Astrocyte (in vitro differentiated cells and primary cell): Measurements from ENCODE around the gene RASL10B. TPM values are rescaled to one million over a fixed set of nuclear protein-coding genes. Genes with fewer than 3 reads are reported as not detected.
A peak's percentile ranks its signal among the peaks of the same experiment; 100 is the strongest.

Source experiments
- DNase-seq: peaks from one replicate; pipeline ENCODE4 v3.0.0-alpha.2; 2010; ENCODE audit warnings: low read depth
- FAIRE-seq: peaks from 2 replicates; lab custom pipeline; 2011; peaks lifted over from hg19 to GRCh38; lab: Jason Lieb, UNC
- H2AFZ ChIP-seq: 2 replicates; pipeline ENCODE4 v1.6.0; 2012; ENCODE audit warnings: low read depth, low read length, inconsistent platforms
- H3K27ac ChIP-seq: 2 replicates; pipeline ENCODE4 v1.5.1; 2011; ENCODE audit warnings: low read depth, low read length, inconsistent platforms
- H3K27me3 ChIP-seq: 2 replicates; pipeline ENCODE4 v1.6.0; 2011; ENCODE audit warnings: low read length, inconsistent platforms; ENCODE audit not compliant: insufficient read depth
- H3K36me3 ChIP-seq: 2 replicates; pipeline ENCODE4 v1.5.1; 2011; ENCODE audit warnings: low read length, inconsistent platforms; ENCODE audit not compliant: insufficient read depth
- H3K4me1 ChIP-seq: 2 replicates; pipeline ENCODE4 v1.5.1; 2011; ENCODE audit warnings: low read length, inconsistent platforms; ENCODE audit not compliant: insufficient read depth
- H3K4me2 ChIP-seq: 2 replicates; pipeline ENCODE4 v1.6.0; 2012; ENCODE audit warnings: low read length, inconsistent platforms
- H3K4me3 ChIP-seq: 2 replicates; pipeline ENCODE4 v1.5.1; 2011; ENCODE audit warnings: low read depth, mild to moderate bottlenecking, low read length, inconsistent platforms; ENCODE audit not compliant: insufficient read depth
- H3K79me2 ChIP-seq: 2 replicates; pipeline ENCODE4 v1.6.0; 2012; ENCODE audit warnings: mild to moderate bottlenecking, low read length, inconsistent platforms; ENCODE audit not compliant: insufficient read depth
- H3K9ac ChIP-seq: 2 replicates; pipeline ENCODE4 v1.6.0; 2012; ENCODE audit warnings: mild to moderate bottlenecking, low read length, inconsistent platforms
- H3K9me3 ChIP-seq: 2 replicates; pipeline ENCODE4 v1.5.1; 2012; ENCODE audit warnings: low read depth, mild to moderate bottlenecking, low read length, inconsistent platforms; ENCODE audit not compliant: insufficient read depth
- H4K20me1 ChIP-seq: 2 replicates; pipeline ENCODE4 v1.6.0; 2012; ENCODE audit warnings: low read length, inconsistent platforms; ENCODE audit not compliant: insufficient read depth
- H3K27ac Mint-ChIP-seq: one replicate; pipeline ENCODE4 v1.8.0; 2021; ENCODE audit warnings: mild to moderate bottlenecking, mixed read lengths; ENCODE audit not compliant: unreplicated experiment
- H3K27me3 Mint-ChIP-seq: one replicate; pipeline ENCODE4 v1.8.0; 2021; ENCODE audit warnings: low read depth, mixed read lengths; ENCODE audit not compliant: unreplicated experiment
- H3K36me3 Mint-ChIP-seq: one replicate; pipeline ENCODE4 v1.8.0; 2021; ENCODE audit warnings: low read depth, mixed read lengths; ENCODE audit not compliant: unreplicated experiment
- H3K4me1 Mint-ChIP-seq: one replicate; pipeline ENCODE4 v1.8.0; 2021; ENCODE audit warnings: low read depth, mixed read lengths; ENCODE audit not compliant: unreplicated experiment
- H3K4me3 Mint-ChIP-seq: one replicate; pipeline ENCODE4 v1.8.0; 2021; ENCODE audit warnings: mild to moderate bottlenecking, moderate library complexity, mixed read lengths; ENCODE audit not compliant: unreplicated experiment
- H3K9me3 Mint-ChIP-seq: one replicate; pipeline ENCODE4 v1.8.0; 2021; ENCODE audit warnings: mild to moderate bottlenecking, mixed read lengths; ENCODE audit not compliant: unreplicated experiment
- EZH2 ChIP-seq: IDR thresholded peaks from 2 replicates; pipeline ENCODE4 v1.6.1; 2012; ENCODE audit warnings: mild to moderate bottlenecking, low read length, inconsistent platforms; ENCODE audit not compliant: insufficient read depth
- total RNA-seq: library from RNA; stranded (reverse); gene quantifications from 2 replicates; pipeline ENCODE4 v1.2.1, GENCODE V29; 2021
- TF ChIP-seq, protein P1 (sequence below): IDR thresholded peaks from 2 replicates; pipeline ENCODE4 v1.5.1; 2011; ENCODE audit warnings: low read depth, mild to moderate bottlenecking, inconsistent platforms, low read length, moderate library complexity; ENCODE audit not compliant: insufficient read depth

RASL10B gene
- total RNA-seq, 1 donor from 2014 or later = 21.7 TPM

DNA sequence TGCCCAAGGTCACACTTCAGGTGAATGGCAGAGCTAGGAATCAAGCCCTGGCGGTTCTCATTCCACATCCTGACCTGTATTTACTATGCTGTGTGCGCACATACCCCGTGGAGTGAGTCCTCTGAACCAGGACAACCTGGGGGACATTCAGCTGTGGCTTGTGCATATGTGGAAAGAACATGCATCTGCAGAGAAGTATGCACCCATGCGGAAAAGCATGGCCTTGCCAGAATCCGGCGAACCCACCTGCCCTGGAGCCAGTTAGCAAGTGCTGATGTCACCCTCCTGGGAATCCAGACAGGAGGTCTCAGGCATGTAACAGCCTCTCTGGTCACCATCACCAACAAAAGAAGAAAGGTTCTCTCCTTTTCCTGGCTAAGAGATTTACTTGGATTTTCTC lies 1.9 kb downstream of the RASL10B start:
- H3K9me3 ChIP-seq = no peaks in the 10 kb centered on the region
- peaks cover 12% of the 10 kb centered on the region for H4K20me1 ChIP-seq
- H3K9ac ChIP-seq = no peak overlapping the region
- Mint-ChIP-seq H3K9me3 (no peaks in the 10 kb centered on the region), H3K27me3 (peaks cover 11% of the 10 kb centered on the region), H3K27ac (no peak overlapping the region), H3K4me3 (peak overlapping the region; percentile 88), H3K4me1 (peaks cover 19% of the 10 kb centered on the region), H3K36me3 (peaks cover 11% of the 10 kb centered on the region)
- DNase-seq = no peak
- TF ChIP-seq EZH2 = no peak
- TF ChIP-seq, protein P1, sequence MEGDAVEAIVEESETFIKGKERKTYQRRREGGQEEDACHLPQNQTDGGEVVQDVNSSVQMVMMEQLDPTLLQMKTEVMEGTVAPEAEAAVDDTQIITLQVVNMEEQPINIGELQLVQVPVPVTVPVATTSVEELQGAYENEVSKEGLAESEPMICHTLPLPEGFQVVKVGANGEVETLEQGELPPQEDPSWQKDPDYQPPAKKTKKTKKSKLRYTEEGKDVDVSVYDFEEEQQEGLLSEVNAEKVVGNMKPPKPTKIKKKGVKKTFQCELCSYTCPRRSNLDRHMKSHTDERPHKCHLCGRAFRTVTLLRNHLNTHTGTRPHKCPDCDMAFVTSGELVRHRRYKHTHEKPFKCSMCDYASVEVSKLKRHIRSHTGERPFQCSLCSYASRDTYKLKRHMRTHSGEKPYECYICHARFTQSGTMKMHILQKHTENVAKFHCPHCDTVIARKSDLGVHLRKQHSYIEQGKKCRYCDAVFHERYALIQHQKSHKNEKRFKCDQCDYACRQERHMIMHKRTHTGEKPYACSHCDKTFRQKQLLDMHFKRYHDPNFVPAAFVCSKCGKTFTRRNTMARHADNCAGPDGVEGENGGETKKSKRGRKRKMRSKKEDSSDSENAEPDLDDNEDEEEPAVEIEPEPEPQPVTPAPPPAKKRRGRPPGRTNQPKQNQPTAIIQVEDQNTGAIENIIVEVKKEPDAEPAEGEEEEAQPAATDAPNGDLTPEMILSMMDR = no peak
- H3K4me3 ChIP-seq = no peak overlapping the region
- peaks cover under 1% of the 10 kb centered on the region for H3K27me3 ChIP-seq
- H3K36me3 ChIP-seq = no peaks in the 10 kb centered on the region
- no peak overlapping the region for H3K4me2 ChIP-seq
- H3K79me2 ChIP-seq = no peaks in the 10 kb centered on the region
- FAIRE-seq = no peak
- peaks cover 12% of the 10 kb centered on the region for H3K4me1 ChIP-seq
- no peak overlapping the region for H3K27ac ChIP-seq
- no peak overlapping the region for H2AFZ ChIP-seq

DNA sequence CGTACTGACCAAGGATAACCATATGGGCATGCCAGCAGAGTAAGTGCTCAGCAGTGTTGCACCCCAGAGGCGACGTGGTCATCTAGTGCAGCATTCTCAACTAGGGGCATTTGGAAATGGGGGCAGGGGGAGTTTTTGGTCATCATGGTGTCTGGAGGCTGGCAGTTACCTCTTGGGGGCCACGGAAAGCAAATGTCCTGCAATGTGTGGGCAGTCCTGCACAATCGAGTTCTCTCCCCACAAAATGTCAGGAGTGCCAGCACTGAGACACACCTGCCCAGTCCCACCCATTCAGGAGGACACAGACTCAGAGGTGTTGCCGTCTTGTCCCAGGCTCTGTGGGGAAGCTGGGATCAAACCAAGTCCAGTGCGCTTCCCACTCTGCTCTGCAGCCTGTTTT lies 3.0 kb downstream of the RASL10B start:
- no peaks in the 10 kb centered on the region for H3K36me3 ChIP-seq
- H3K79me2 ChIP-seq = no peaks in the 10 kb centered on the region
- no peak for TF ChIP-seq EZH2
- TF ChIP-seq, protein P1 = no peak
- H3K27ac ChIP-seq = no peak overlapping the region
- Mint-ChIP-seq H3K9me3 (no peaks in the 10 kb centered on the region), H3K27ac (no peak overlapping the region), H3K27me3 (peaks cover 18% of the 10 kb centered on the region), H3K4me1 (peaks cover 18% of the 10 kb centered on the region), H3K36me3 (peaks cover 15% of the 10 kb centered on the region), H3K4me3 (no peak overlapping the region)
- no peak for FAIRE-seq
- no peaks in the 10 kb centered on the region for H3K9me3 ChIP-seq
- no peak overlapping the region for H3K4me3 ChIP-seq
- no peak overlapping the region for H3K4me2 ChIP-seq
- H3K9ac ChIP-seq = no peak overlapping the region
- peaks cover 12% of the 10 kb centered on the region for H4K20me1 ChIP-seq
- no peak for DNase-seq
- H3K27me3 ChIP-seq = peaks cover 3% of the 10 kb centered on the region
- H2AFZ ChIP-seq = no peak overlapping the region
- H3K4me1 ChIP-seq = peaks cover 12% of the 10 kb centered on the region

DNA sequence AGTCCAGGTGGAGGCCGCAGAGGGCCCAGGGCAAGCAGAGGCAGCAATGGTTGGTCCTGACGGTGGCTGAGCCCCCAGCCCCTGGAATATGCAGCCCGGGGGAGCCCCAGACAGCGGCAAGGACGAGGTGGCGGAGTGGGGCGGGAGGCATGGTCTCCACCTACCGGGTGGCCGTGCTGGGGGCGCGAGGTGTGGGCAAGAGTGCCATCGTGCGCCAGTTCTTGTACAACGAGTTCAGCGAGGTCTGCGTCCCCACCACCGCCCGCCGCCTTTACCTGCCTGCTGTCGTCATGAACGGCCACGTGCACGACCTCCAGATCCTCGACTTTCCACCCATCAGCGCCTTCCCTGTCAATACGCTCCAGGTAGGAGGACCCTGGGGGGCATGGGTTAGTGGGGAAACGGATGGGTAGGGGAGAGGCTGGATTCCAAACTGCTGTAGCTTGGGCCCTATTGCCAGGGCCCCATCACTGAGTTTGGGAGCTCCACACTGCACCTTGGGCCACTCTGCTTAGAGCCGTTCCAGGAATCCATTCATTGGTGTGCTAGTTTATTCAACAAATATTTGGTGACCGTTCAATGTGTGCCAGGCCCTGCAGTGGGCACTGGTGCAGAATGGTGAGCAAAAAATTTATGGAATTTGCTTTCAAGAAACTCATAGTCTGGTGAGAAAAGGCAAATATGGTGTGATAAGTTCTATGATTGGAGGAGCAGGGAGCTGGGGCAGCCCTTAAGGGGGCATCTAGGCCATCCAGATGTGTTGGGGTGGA lies 3.8 kb downstream of the RASL10B start:
- H3K9ac ChIP-seq = no peak overlapping the region
- peaks cover 26% of the 10 kb centered on the region for H3K27me3 Mint-ChIP-seq
- H4K20me1 ChIP-seq = peaks cover 19% of the 10 kb centered on the region
- no peaks in the 10 kb centered on the region for H3K9me3 Mint-ChIP-seq
- no peak for TF ChIP-seq EZH2
- TF ChIP-seq, protein P1 = no peak
- H2AFZ ChIP-seq = no peak overlapping the region
- no peak for FAIRE-seq
- peaks cover 13% of the 10 kb centered on the region for H3K36me3 Mint-ChIP-seq
- no peak overlapping the region for H3K27ac ChIP-seq
- no peak for DNase-seq
- H3K9me3 ChIP-seq = no peaks in the 10 kb centered on the region
- no peaks in the 10 kb centered on the region for H3K36me3 ChIP-seq
- peaks cover 14% of the 10 kb centered on the region for H3K4me1 Mint-ChIP-seq
- no peak overlapping the region for H3K4me3 ChIP-seq
- no peaks in the 10 kb centered on the region for H3K79me2 ChIP-seq
- H3K27me3 ChIP-seq = peaks cover 10% of the 10 kb centered on the region
- peaks cover 12% of the 10 kb centered on the region for H3K4me1 ChIP-seq
- no peak overlapping the region for H3K27ac Mint-ChIP-seq
- H3K4me2 ChIP-seq = no peak overlapping the region
- no peak overlapping the region for H3K4me3 Mint-ChIP-seq
